CD4-positive, alpha-beta T cell treated with Interleukin-2 at 100 ng/mL for 4 hours (primary cell): Measurements from ENCODE around the gene TEX261.
"Not testable (repeated sequence)": the region's sequence is repeated elsewhere in the genome, so short reads cannot be mapped to it uniquely, and the experiment has no call there.

Source experiments
- DNase-seq: peaks from one replicate; pipeline ENCODE4 v3.0.0-alpha.2; 2020; ENCODE audit warnings: low spot score

TEX261 gene

DNA sequence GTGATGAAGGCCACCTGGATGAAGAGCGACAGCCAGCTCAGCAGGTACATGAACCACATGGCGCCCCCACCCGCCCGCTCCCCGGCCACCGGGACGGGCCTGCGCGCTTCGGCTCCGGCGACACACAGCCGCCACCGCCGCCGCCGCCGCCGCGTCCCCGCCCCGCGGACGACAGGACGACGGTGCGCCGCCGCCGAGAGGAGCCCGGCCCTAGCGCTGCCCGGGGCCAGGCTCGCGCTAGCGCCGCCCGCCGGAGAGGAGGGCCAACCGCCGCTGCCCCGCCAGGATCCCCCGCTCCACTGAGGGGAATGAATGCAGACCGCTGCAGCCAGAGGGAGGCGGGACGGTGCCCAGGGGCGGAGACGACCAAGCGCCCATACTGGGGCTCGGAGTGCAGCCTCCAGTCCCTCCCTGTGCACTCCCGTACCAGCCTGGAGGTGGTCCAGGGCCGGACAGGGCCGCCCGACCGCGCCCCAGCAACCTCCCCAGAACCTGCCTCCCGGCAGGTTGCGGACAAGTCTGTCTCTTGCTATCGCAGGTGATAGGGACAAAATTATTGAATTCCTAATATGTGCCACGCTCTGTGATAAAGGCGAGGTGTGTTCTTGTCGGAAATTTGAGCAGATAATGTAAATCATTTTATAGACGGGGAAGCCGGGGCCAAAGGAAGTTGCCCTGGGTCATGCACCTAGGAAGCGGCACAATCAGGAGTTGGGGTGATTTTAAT is at the start of gene TEX261:
Gene TEX261 (minus strand): TSS at position 175 of the 727 bp plus-strand sequence. CDS start 116 bp downstream, at position 59.
- peak; percentile 92 for DNase-seq

GRCh38 chr2:71043531-71044407 is 49.1 kb upstream of the TEX261 start:
- DNase-seq = no peak

DNA sequence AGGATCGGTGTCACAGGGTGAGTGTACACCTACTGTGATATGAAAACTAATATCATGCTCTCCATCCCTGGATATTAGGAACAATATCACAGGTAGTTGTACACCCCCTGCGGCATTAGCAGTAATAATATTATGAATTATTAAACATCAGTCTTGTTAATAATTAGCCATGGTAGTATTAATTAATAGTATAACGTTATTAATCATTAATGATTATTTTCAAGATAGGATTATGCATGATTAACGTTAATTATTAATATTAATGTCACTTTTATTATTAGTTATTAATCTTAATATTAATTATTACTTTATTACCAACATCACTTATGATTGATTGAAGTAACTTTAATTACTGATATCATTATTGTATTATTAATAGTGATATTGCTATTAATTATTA is 47.6 kb upstream of the TEX261 start:
- DNase-seq = no peak

DNA sequence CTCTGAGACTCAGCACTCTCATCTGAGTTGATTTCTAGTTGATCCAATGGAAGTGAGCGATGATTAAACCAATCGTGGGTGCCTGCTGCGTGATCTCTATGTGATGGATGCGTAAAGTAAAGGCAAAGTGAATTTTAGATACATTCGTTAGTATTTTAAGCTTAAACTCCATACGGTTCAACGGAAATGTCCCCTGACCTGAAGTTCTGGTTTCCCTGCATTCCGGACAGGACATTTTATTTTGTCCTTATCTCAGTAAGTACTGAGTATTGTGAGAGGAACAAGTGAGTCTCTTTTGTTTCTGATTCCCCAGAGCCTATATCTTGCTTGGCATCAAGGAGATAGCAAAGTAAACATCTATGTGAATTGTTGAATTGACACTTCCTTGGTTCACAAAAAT is 41.6 kb upstream of the TEX261 start:
- DNase-seq = not testable (repeated sequence)

GRCh38 chr2:71023553-71024243 is 29.0 kb upstream of the TEX261 start:
- DNase-seq = peak; percentile 77

GRCh38 chr2:71021394-71021793 is 26.7 kb upstream of the TEX261 start:
- not testable (repeated sequence) for DNase-seq

GRCh38 chr2:71019989-71020388 is 25.3 kb upstream of the TEX261 start:
- DNase-seq = not testable (repeated sequence)

DNA sequence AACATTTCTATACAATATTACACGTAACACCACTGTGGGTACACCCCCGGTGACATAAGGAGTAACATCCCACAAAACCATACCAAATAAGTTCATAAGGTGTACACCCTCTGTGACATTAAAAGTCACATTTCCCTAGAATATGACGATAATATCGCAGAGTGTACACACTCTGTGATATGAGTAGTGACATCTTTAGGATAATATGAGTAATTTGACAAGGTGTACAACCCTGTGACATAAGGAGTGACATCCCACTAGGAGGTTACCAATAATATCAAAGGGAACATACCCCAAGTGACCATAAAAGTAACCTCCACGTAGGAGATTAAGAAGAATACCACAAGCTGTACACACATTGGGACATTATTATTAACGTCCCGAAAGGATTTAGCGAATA is 24.0 kb upstream of the TEX261 start:
- DNase-seq = no peak

DNA sequence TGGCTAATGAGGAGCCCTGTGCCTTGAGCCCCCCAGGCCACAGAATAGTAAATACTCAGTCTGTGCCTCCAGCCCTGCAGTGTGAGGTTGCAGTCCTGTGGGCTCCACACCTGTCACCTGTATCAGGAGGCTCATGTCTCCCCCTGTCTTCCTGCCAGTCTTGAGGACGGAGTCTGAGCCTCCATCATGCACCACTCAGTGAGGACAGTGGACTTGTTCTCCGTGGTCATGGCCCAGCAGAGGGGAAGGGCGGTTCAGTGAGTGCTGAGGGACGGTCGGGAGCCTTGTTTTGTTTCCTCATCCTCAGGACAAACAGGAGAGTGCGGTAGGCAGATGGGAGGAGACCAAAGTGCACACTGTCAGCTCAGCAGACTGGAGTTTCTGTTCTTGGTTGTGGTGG is 17.1 kb upstream of the TEX261 start:
- not testable (repeated sequence) for DNase-seq

DNA sequence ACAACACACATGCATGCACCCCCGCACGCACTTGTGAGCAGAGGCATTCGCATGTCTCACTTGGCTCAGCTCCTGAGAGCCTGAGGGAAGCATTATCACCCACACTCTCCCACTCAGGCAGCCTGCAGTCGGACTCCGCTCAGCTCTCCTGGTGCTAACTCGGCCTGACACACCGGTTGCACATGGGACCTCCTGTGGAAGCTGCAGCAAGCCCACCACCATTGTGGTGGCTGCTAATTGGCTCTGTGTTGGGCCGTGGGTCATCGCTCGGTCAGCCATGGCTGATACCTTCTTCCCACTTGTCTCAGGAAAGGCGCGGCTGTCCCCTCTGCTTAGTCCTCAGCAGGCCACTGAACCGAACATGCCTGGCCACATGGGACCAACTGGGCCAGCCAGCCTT is 13.7 kb upstream of the TEX261 start:
- no peak for DNase-seq

- DNase-seq = no peak
These were observed 12.5 kb upstream of the TEX261 start for GRCh38 chr2:71006955-71007799.

- no peak for DNase-seq
These were observed 11.7 kb upstream of the TEX261 start for GRCh38 chr2:71006323-71006722.

GRCh38 chr2:71005271-71006202 is 10.9 kb upstream of the TEX261 start:
- no peak for DNase-seq

DNA sequence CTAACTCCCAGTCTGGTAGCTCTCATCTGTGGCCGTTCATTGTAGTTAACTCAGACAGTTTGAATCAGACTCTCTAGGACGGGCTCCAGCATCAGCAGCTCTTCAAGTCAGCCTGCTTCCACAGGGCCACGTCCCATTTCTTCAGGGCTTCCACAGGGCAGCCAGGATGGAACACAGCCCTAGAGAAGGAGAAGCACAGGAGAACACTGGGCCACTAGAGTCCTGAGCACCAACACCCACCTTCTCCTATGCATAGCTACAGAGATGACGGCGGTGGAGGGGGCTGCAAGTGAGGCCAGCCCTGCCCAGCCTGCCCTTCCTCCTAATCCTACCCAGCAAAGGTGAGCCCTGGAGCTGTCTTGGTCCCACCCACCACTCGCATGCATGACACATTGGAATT is 10.2 kb upstream of the TEX261 start:
- no peak for DNase-seq

DNA sequence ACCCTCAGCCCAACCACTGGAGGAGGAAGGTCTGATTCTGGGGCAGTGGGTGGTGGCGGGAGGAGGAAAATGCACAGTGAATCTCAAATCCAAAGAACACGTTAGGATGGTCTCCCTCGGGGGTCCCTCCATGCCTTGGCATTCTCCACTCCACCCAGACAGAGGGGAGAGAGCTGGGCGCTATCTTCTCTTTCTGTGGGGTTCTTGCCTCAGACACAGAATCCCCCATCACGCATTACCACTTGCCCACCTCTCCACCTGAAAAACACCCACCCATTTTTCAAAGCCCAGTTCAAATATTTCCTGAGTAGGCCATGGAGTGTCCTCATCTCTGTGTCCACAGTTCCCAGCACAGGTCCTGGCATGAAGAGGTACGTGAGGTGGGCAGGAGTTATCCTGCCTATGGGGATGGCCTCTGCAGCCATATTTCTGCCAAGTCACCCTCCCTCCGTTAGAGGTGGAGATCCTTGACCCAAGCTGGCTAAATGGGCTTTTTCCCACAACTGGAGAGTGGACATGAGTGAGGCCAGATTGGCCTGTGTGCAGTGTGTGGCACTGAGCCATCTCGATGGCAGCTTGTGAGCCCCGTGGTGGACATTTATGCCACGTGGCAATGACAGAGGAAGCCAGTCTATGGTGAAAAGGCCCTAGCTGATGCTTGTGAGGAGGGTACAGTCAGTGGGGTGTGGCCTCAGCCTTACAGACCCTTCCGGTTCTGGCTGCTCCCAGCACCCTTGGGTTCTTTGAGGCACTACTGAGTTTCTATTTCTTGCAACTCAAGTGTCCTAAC is 9.5 kb upstream of the TEX261 start:
- no peak for DNase-seq

DNA sequence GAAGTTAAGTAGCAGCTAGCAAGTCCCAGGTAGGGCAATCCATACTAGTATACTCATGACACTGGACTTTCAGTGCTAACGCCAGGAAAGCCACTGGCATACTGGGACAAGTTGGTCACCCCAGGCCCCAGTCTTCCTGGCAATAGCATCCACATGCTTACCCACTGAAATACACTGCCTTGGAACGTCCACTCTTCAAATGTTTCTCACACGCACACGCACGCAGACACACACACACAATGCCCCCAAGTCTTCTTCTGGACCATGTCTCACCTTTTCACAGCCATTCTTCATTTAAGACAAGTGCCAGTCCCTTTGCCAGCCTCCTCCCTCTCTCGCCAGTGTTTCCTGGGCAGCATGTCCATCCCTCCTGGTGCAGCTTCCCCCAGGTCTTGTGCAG is 8.7 kb upstream of the TEX261 start:
- DNase-seq = no peak

DNA sequence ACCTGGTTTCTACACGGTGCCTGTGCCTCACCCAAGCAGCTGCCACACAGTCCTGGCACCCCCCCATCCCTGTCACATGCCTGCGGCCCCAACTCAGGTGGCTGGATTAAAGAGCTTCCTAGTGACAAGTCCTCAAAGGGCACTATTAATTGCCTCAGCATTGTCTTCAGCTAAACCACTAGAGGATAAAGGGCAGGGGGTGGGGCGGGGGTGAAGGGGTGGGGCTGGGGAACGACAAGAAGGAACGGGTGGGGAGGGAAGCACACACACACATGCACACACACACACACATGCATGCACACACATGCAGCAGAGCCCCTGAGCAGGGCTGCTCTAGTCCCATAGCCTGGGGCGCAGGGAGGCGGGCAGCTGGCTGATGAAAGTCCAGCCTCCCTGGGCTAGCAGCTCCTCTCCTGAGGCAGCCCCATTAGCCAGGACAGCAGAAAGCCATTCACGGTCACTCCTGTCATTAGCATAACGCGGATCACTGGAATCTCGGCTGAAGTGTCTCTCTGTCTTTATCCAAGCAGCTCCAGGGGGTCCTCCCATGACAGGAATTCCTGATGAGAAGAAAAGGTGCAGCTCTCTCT is 7.4 kb upstream of the TEX261 start:
- DNase-seq = no peak

DNA sequence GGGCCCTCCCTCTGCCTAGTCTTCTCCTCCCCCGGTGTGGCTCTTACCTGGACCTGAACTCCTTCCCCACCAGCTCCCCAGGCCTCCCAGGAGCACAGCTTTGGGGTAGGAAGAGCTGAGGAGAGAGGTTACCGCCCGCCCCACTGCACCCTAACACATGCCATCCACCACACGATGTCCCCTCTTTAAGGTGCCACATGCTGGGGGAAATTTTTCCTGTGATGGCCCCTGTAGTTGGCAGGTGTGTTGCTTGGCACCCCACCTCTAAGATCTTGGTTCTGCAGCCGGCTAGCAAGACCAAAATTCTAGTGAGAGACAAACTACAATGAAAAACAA is 6.9 kb upstream of the TEX261 start:
- no peak for DNase-seq

GRCh38 chr2:71000780-71001591 is 6.3 kb upstream of the TEX261 start:
- DNase-seq = peak; percentile 83
